Measurements from ENCODE around the gene CLIP3.

The CLIP3 gene

GRCh38 chr19:36032251-36033104 lies at the start of gene CLIP3:
Gene CLIP3, minus strand, starts transcription at chr19:36032873. Its CDS starts 516 bp downstream, at chr19:36032357.
- H3K36me3 ChIP-seq (ENCODE audit: low read depth): no peaks in the 10 kb centered on the region
- H3K4me3 ChIP-seq (ENCODE audit: severe bottlenecking): no peak within 1 kb of the TSS

GRCh38 chr19:36081894-36082293 lies 49.2 kb upstream of the CLIP3 start:
- H3K4me3 ChIP-seq (ENCODE audit: severe bottlenecking): no peak overlapping the region
- no peaks in the 10 kb centered on the region for H3K4me1 ChIP-seq (ENCODE audit: insufficient read depth, poor library complexity, severe bottlenecking)
- H3K27ac ChIP-seq (ENCODE audit: poor library complexity, severe bottlenecking): no peak overlapping the region
- no peaks in the 10 kb centered on the region for H3K9me3 ChIP-seq (ENCODE audit: severe bottlenecking)
- TF ChIP-seq CTCF (IDR thresholded peaks at IDR 0.05; ENCODE audit: poor library complexity, severe bottlenecking): no peak
- DNase-seq (ENCODE audit: low spot score): no peak
- H3K36me3 ChIP-seq (ENCODE audit: low read depth): peaks cover 51% of the 10 kb centered on the region
- no peaks in the 10 kb centered on the region for H3K27me3 ChIP-seq (ENCODE audit: insufficient read depth, poor library complexity, severe bottlenecking)
- no peak for ATAC-seq (ENCODE audit: low read depth)

More at GRCh38 chr19:36032251-36033104, at the start of gene CLIP3:
- ATAC-seq (ENCODE audit: low read depth) (no peak), DNase-seq (ENCODE audit: low spot score) (no peak)
- no peak for TF ChIP-seq CTCF (IDR thresholded peaks at IDR 0.05; ENCODE audit: poor library complexity, severe bottlenecking)
- no peaks in the 10 kb centered on the region for H3K27me3 ChIP-seq (ENCODE audit: insufficient read depth, poor library complexity, severe bottlenecking)
- H3K27ac ChIP-seq (ENCODE audit: poor library complexity, severe bottlenecking): no peak within 1 kb of the TSS
- no peaks in the 10 kb centered on the region for H3K9me3 ChIP-seq (ENCODE audit: severe bottlenecking)
- H3K4me1 ChIP-seq (ENCODE audit: insufficient read depth, poor library complexity, severe bottlenecking): no peaks in the 10 kb centered on the region

GRCh38 chr19:36081385-36081784 lies 48.7 kb upstream of the CLIP3 start:
- no peak overlapping the region for H3K4me3 ChIP-seq (ENCODE audit: severe bottlenecking)
- H3K36me3 ChIP-seq (ENCODE audit: low read depth): peaks cover 55% of the 10 kb centered on the region
- no peak overlapping the region for H3K27ac ChIP-seq (ENCODE audit: poor library complexity, severe bottlenecking)
- H3K27me3 ChIP-seq (ENCODE audit: insufficient read depth, poor library complexity, severe bottlenecking): no peaks in the 10 kb centered on the region
- no peak for TF ChIP-seq CTCF (IDR thresholded peaks at IDR 0.05; ENCODE audit: poor library complexity, severe bottlenecking)
- H3K4me1 ChIP-seq (ENCODE audit: insufficient read depth, poor library complexity, severe bottlenecking): no peaks in the 10 kb centered on the region
- DNase-seq (ENCODE audit: low spot score) (no peak), ATAC-seq (ENCODE audit: low read depth) (no peak)
- H3K9me3 ChIP-seq (ENCODE audit: severe bottlenecking): no peaks in the 10 kb centered on the region

- Histone ChIP-seq H3K36me3 (ENCODE audit: low read depth) (peaks cover 62% of the 10 kb centered on the region), H3K27me3 (ENCODE audit: insufficient read depth, poor library complexity, severe bottlenecking) (no peaks in the 10 kb centered on the region), H3K27ac (ENCODE audit: poor library complexity, severe bottlenecking) (no peak overlapping the region), H3K4me1 (ENCODE audit: insufficient read depth, poor library complexity, severe bottlenecking) (no peaks in the 10 kb centered on the region), H3K4me3 (ENCODE audit: severe bottlenecking) (no peak overlapping the region), H3K9me3 (ENCODE audit: severe bottlenecking) (no peaks in the 10 kb centered on the region)
- ATAC-seq (ENCODE audit: low read depth) (no peak), DNase-seq (ENCODE audit: low spot score) (no peak)
- TF ChIP-seq CTCF (IDR thresholded peaks at IDR 0.05; ENCODE audit: poor library complexity, severe bottlenecking): no peak
Measured at GRCh38 chr19:36079389-36079945, 46.8 kb upstream of the CLIP3 start.

Measured in RWPE2 (cell line).